Measurements from ENCODE around the gene CD226. TPM values are rescaled to one million over a fixed set of nuclear protein-coding genes. Genes with fewer than 3 reads are reported as not detected.

Gene CD226
- total RNA-seq, 6 donors from 2014 or later = 3.3 to 26.5 (median 5.5) TPM

GRCh38 chr18:69874058-69874457 lies 73.6 kb downstream of the CD226 start:
- ATAC-seq (ENCODE audit: low FRiP score in 2 of 2) (no peak), DNase-seq (no peak)
- TF ChIP-seq POLR2AphosphoS5 (IDR thresholded peaks at IDR 0.05) (no peak), CTCF (IDR thresholded peaks at IDR 0.05) (no peak), POLR2A (IDR thresholded peaks at IDR 0.05) (no peak)
- WGBS, 2 donors = 89 to 96% methylated on average over 2 of the region's 2 CpGs
- no peaks in the 10 kb centered on the region for H3K9me3 ChIP-seq
- no peaks in the 10 kb centered on the region for H3K27me3 ChIP-seq
- H3K27ac ChIP-seq = no peak overlapping the region
- H3K4me3 ChIP-seq = no peak overlapping the region
- no peaks in the 10 kb centered on the region for H3K4me1 ChIP-seq
- H3K36me3 ChIP-seq = no peaks in the 10 kb centered on the region

GRCh38 chr18:69872661-69873060 lies 75.0 kb downstream of the CD226 start:
- Histone ChIP-seq H3K27me3 (no peaks in the 10 kb centered on the region), H3K36me3 (no peaks in the 10 kb centered on the region), H3K4me3 (no peak overlapping the region), H3K4me1 (no peaks in the 10 kb centered on the region), H3K27ac (no peak overlapping the region), H3K9me3 (no peaks in the 10 kb centered on the region)
- 87 to 91% methylated on average over 4 of the region's 4 CpGs for WGBS, 2 donors
- ATAC-seq (ENCODE audit: low FRiP score in 2 of 2) (no peak), DNase-seq (no peak)
- no peak for TF ChIP-seq CTCF (IDR thresholded peaks at IDR 0.05)
- no peak for TF ChIP-seq POLR2A (IDR thresholded peaks at IDR 0.05)
- TF ChIP-seq POLR2AphosphoS5 (IDR thresholded peaks at IDR 0.05) = no peak
- no peak for TF ChIP-seq EP300 (IDR thresholded peaks at IDR 0.05)

GRCh38 chr18:69871363-69871762 lies 76.3 kb downstream of the CD226 start:
- Histone ChIP-seq H3K4me3 (no peak overlapping the region), H3K27me3 (no peaks in the 10 kb centered on the region), H3K36me3 (no peaks in the 10 kb centered on the region), H3K4me1 (no peaks in the 10 kb centered on the region), H3K9me3 (no peaks in the 10 kb centered on the region), H3K27ac (no peak overlapping the region)
- ATAC-seq (ENCODE audit: low FRiP score in 2 of 2) (no peak), DNase-seq (no peak)
- 92 to 95% methylated on average over 2 of the region's 2 CpGs for WGBS, 2 donors
- TF ChIP-seq POLR2A (IDR thresholded peaks at IDR 0.05) (no peak), EP300 (IDR thresholded peaks at IDR 0.05) (no peak), CTCF (IDR thresholded peaks at IDR 0.05) (no peak), POLR2AphosphoS5 (IDR thresholded peaks at IDR 0.05) (no peak)

- Histone ChIP-seq H3K27ac (no peak overlapping the region), H3K9me3 (no peaks in the 10 kb centered on the region), H3K27me3 (no peaks in the 10 kb centered on the region), H3K4me1 (no peaks in the 10 kb centered on the region), H3K36me3 (no peaks in the 10 kb centered on the region), H3K4me3 (no peak overlapping the region)
- ATAC-seq (ENCODE audit: low FRiP score in 2 of 2) = no peak
- DNase-seq = no peak
- 83 to 93% methylated on average over 4 of the region's 4 CpGs for WGBS, 2 donors
- TF ChIP-seq POLR2A (IDR thresholded peaks at IDR 0.05) (no peak), CTCF (IDR thresholded peaks at IDR 0.05) (no peak), POLR2AphosphoS5 (IDR thresholded peaks at IDR 0.05) (no peak), EP300 (IDR thresholded peaks at IDR 0.05) (no peak)
These were observed 76.9 kb downstream of the CD226 start for GRCh38 chr18:69870736-69871135.

- H3K9me3 ChIP-seq = no peaks in the 10 kb centered on the region
- H3K27me3 ChIP-seq = no peaks in the 10 kb centered on the region
- DNase-seq (no peak), ATAC-seq (ENCODE audit: low FRiP score in 2 of 2) (no peak)
- WGBS, 2 donors = 76 to 81% methylated on average over 4 of the region's 4 CpGs
- H3K4me1 ChIP-seq = no peaks in the 10 kb centered on the region
- no peaks in the 10 kb centered on the region for H3K36me3 ChIP-seq
- no peak overlapping the region for H3K27ac ChIP-seq
- no peak overlapping the region for H3K4me3 ChIP-seq
- TF ChIP-seq CTCF (IDR thresholded peaks at IDR 0.05) = no peak
- no peak for TF ChIP-seq POLR2AphosphoS5 (IDR thresholded peaks at IDR 0.05)
- no peak for TF ChIP-seq EP300 (IDR thresholded peaks at IDR 0.05)
- no peak for TF ChIP-seq POLR2A (IDR thresholded peaks at IDR 0.05)
These were observed 81.5 kb downstream of the CD226 start for GRCh38 chr18:69866212-69866611.
